H9 (cell line): Measurements from ENCODE around the gene HOATZ. TPM values are rescaled to one million over a fixed set of nuclear protein-coding genes. Genes with fewer than 3 reads are reported as not detected.

Experiments used
- DNase-seq: peaks from one replicate; pipeline ENCODE4 v3.0.0-alpha.2; 2017
- H2AFZ ChIP-seq: one replicate; pipeline ENCODE4 v1.6.1; 2013; ENCODE audit warnings: mild to moderate bottlenecking, low read length, control low read depth, moderate library complexity
- H2AK5ac ChIP-seq: 2 replicates; pipeline ENCODE4 v1.6.1; 2013; ENCODE audit warnings: low read length, control low read depth, mixed read lengths; ENCODE audit not compliant: insufficient read length
- H2BK120ac ChIP-seq: one replicate; pipeline ENCODE4 v1.6.1; 2013; ENCODE audit warnings: low read depth, mild to moderate bottlenecking, low read length, control low read depth, inconsistent platforms; ENCODE audit not compliant: poor library complexity, severe bottlenecking
- H2BK12ac ChIP-seq: 2 replicates; pipeline ENCODE4 v1.6.1; 2013; ENCODE audit warnings: low read length, control low read depth, mixed read lengths, low read depth; ENCODE audit not compliant: insufficient read length
- H2BK15ac ChIP-seq: 2 replicates; pipeline ENCODE4 v1.6.1; 2013; ENCODE audit warnings: low read depth, low read length, control low read depth
- H2BK20ac ChIP-seq: one replicate; pipeline ENCODE4 v1.6.1; 2013; ENCODE audit warnings: low read depth, mild to moderate bottlenecking, low read length, control low read depth, inconsistent platforms; ENCODE audit not compliant: poor library complexity, severe bottlenecking
- H2BK5ac ChIP-seq: 2 replicates; pipeline ENCODE4 v1.6.1; 2013; ENCODE audit warnings: low read length, control low read depth, mixed read lengths; ENCODE audit not compliant: insufficient read length
- H3K14ac ChIP-seq: 2 replicates; pipeline ENCODE4 v1.6.1; 2013; ENCODE audit warnings: low read length, control low read depth; ENCODE audit not compliant: insufficient read depth
- H3K18ac ChIP-seq: 2 replicates; pipeline ENCODE4 v1.6.1; 2013; ENCODE audit warnings: low read depth, mild to moderate bottlenecking, mixed read lengths, low read length, control low read depth; ENCODE audit not compliant: insufficient read length
- H3K23ac ChIP-seq: 2 replicates; pipeline ENCODE4 v1.6.1; 2013; ENCODE audit warnings: low read length, control low read depth, mixed read lengths, low read depth; ENCODE audit not compliant: insufficient read length
- H3K23me2 ChIP-seq: 2 replicates; pipeline ENCODE4 v1.6.1; 2013; ENCODE audit warnings: low read depth, mild to moderate bottlenecking, mixed read lengths, low read length, control low read depth; ENCODE audit not compliant: insufficient read length, poor library complexity, severe bottlenecking
- H3K27ac ChIP-seq: 2 replicates; pipeline ENCODE4 v1.5.1; 2013; ENCODE audit warnings: low read length, control low read depth, mixed read lengths, low read depth; ENCODE audit not compliant: insufficient read length
- H3K27me3 ChIP-seq: 2 replicates; pipeline ENCODE4 v1.6.1; 2013; ENCODE audit warnings: low read length, control low read depth, inconsistent platforms; ENCODE audit not compliant: insufficient read depth
- H3K4ac ChIP-seq: 2 replicates; pipeline ENCODE4 v1.6.1; 2013; ENCODE audit warnings: low read depth, mild to moderate bottlenecking, control low read depth, inconsistent platforms, low read length, moderate library complexity
- H3K4me1 ChIP-seq: 2 replicates; pipeline ENCODE4 v1.6.1; 2013; ENCODE audit warnings: low read length, control low read depth, inconsistent platforms; ENCODE audit not compliant: insufficient read depth
- H3K4me2 ChIP-seq: 2 replicates; pipeline ENCODE4 v1.6.1; 2013; ENCODE audit warnings: low read length, control low read depth, mixed read lengths; ENCODE audit not compliant: insufficient read length, insufficient read depth
- H3K56ac ChIP-seq: 2 replicates; pipeline ENCODE4 v1.6.1; 2013; ENCODE audit warnings: low read depth, mild to moderate bottlenecking, mixed read lengths, low read length, control low read depth; ENCODE audit not compliant: insufficient read length
- H3K79me1 ChIP-seq: 2 replicates; pipeline ENCODE4 v1.6.1; 2013; ENCODE audit warnings: low read depth, mild to moderate bottlenecking, moderate library complexity, low read length, control low read depth, inconsistent platforms; ENCODE audit not compliant: insufficient read depth, poor library complexity, severe bottlenecking
- H3K79me2 ChIP-seq: 2 replicates; pipeline ENCODE4 v1.6.1; 2013; ENCODE audit warnings: low read length, control low read depth, inconsistent platforms; ENCODE audit not compliant: insufficient read depth
- H3K9ac ChIP-seq: 2 replicates; pipeline ENCODE4 v1.6.1; 2013; ENCODE audit warnings: low read length, control low read depth, mixed read lengths; ENCODE audit not compliant: insufficient read length; ENCODE audit errors: extremely low read depth
- H3K9me3 ChIP-seq: one replicate; pipeline ENCODE4 v1.6.1; 2013; ENCODE audit warnings: low read depth, low read length, inconsistent platforms; ENCODE audit not compliant: control insufficient read depth
- H3T11ph ChIP-seq: one replicate; pipeline ENCODE4 v1.6.1; 2013; ENCODE audit warnings: mild to moderate bottlenecking, low read length, control low read depth, inconsistent platforms
- H4K20me1 ChIP-seq: one replicate; pipeline ENCODE4 v1.6.1; 2013; ENCODE audit not compliant: control insufficient read depth, insufficient read length, insufficient read depth
- H4K5ac ChIP-seq: 2 replicates; pipeline ENCODE4 v1.6.1; 2013; ENCODE audit warnings: low read depth, mild to moderate bottlenecking, mixed read lengths, low read length, control low read depth; ENCODE audit not compliant: insufficient read length
- H4K8ac ChIP-seq: replicated peaks from 2 replicates; pipeline ENCODE4 v1.6.1; 2013; ENCODE audit warnings: low read length, control low read depth, mixed read lengths, low read depth; ENCODE audit not compliant: insufficient read length
- H4K91ac ChIP-seq: 2 replicates; pipeline ENCODE4 v1.6.1; 2013; ENCODE audit warnings: low read depth, mild to moderate bottlenecking, moderate library complexity, mixed read lengths, low read length, control low read depth; ENCODE audit not compliant: insufficient read length
- H3K27ac Mint-ChIP-seq, 3 experiments: 2 replicates in 2 of 3; 3 replicates in 1 of 3; pipeline ENCODE4 v1.8.0; 2020 to 2021; ENCODE audit warnings: mixed read lengths in 3 of 3, mild to moderate bottlenecking in 1 of 3, moderate library complexity in 1 of 3
- H3K27me3 Mint-ChIP-seq: 2 replicates; pipeline ENCODE4 v1.8.0; 2021; ENCODE audit warnings: low read depth, mild to moderate bottlenecking, moderate library complexity, mixed read lengths
- H3K36me3 Mint-ChIP-seq, 3 experiments: 2 replicates in 2 of 3; 3 replicates in 1 of 3; pipeline ENCODE4 v1.8.0; 2020 to 2021; ENCODE audit warnings: low read depth in 3 of 3, mixed read lengths in 3 of 3; ENCODE audit not compliant: insufficient read depth in 1 of 3
- H3K4me1 Mint-ChIP-seq, 2 experiments: 2 replicates each; pipeline ENCODE4 v1.8.0; 2020; ENCODE audit warnings: mixed read lengths in 2 of 2
- H3K4me3 Mint-ChIP-seq, 2 experiments: 2 replicates in 1 of 2; 3 replicates in 1 of 2; pipeline ENCODE4 v1.8.0; 2020 to 2021; ENCODE audit warnings: mild to moderate bottlenecking in 2 of 2, mixed read lengths in 2 of 2, moderate library complexity in 1 of 2
- H3K9me3 Mint-ChIP-seq, 2 experiments: 2 replicates in 1 of 2; 3 replicates in 1 of 2; pipeline ENCODE4 v1.8.0; 2020; ENCODE audit warnings: mild to moderate bottlenecking in 2 of 2, mixed read lengths in 2 of 2, moderate library complexity in 1 of 2
- WGBS: extraction: QIAGEN DNeasy Blood & Tissue Kit; methylation state at CpG from one replicate; pipeline ENCODE4 v1.1.7; 2013; ENCODE audit warnings: missing lambda C conversion rate, low lambda C conversion rate, mixed read lengths; ENCODE audit not compliant: insufficient read length; ENCODE audit errors: extremely low coverage; 5-methylcytosine and 5-hydroxymethylcytosine counted together
- total RNA-seq: library from RNA; stranded (reverse); gene quantifications from 2 replicates; pipeline ENCODE4 v1.2.1, GENCODE V29; 2021
- TF ChIP-seq, protein P1 (sequence below): fragments of 200-600 bp; sonication (generic); conservative IDR thresholded peaks from 3 replicates; pipeline ENCODE4 v1.8.0; 2021; ENCODE audit warnings: antibody characterized with exemption, mild to moderate bottlenecking

The HOATZ gene
- total RNA-seq, 1 experiment from 2014 or later: not detected

- H2AFZ ChIP-seq: no peak overlapping the region
- no peak overlapping the region for H2AK5ac ChIP-seq
- no peaks in the 10 kb centered on the region for H3K23me2 ChIP-seq
- H3K18ac ChIP-seq: no peak overlapping the region
- no peak overlapping the region for H2BK15ac ChIP-seq
- no peak overlapping the region for H3K4me3 Mint-ChIP-seq
- no peaks in the 10 kb centered on the region for H3K27me3 ChIP-seq
- H3K56ac ChIP-seq: no peak overlapping the region
- H3K4me1 Mint-ChIP-seq: peaks cover 18 to 20% of the 10 kb centered on the region in 2 experiments
- H2BK12ac ChIP-seq: no peak overlapping the region
- peaks cover 0 to under 1% (median 0%) of the 10 kb centered on the region in 3 experiments; a peak in 1 of 7 replicates for H3K36me3 Mint-ChIP-seq
- H3T11ph ChIP-seq: no peak overlapping the region
- no peaks in the 10 kb centered on the region for H3K79me1 ChIP-seq
- no peak for DNase-seq
- H3K27ac Mint-ChIP-seq: no peak overlapping the region
- TF ChIP-seq, protein P1, sequence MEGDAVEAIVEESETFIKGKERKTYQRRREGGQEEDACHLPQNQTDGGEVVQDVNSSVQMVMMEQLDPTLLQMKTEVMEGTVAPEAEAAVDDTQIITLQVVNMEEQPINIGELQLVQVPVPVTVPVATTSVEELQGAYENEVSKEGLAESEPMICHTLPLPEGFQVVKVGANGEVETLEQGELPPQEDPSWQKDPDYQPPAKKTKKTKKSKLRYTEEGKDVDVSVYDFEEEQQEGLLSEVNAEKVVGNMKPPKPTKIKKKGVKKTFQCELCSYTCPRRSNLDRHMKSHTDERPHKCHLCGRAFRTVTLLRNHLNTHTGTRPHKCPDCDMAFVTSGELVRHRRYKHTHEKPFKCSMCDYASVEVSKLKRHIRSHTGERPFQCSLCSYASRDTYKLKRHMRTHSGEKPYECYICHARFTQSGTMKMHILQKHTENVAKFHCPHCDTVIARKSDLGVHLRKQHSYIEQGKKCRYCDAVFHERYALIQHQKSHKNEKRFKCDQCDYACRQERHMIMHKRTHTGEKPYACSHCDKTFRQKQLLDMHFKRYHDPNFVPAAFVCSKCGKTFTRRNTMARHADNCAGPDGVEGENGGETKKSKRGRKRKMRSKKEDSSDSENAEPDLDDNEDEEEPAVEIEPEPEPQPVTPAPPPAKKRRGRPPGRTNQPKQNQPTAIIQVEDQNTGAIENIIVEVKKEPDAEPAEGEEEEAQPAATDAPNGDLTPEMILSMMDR: no peak
- H3K14ac ChIP-seq: no peak overlapping the region
- H2BK5ac ChIP-seq: no peak overlapping the region
- H2BK120ac ChIP-seq: no peak overlapping the region
- no peak overlapping the region for H3K23ac ChIP-seq
- no peak overlapping the region for H2BK20ac ChIP-seq
- H4K5ac ChIP-seq: no peak overlapping the region
- WGBS: no CpG with 5 or more reads among the region's 3 CpGs
- H4K20me1 ChIP-seq: no peaks in the 10 kb centered on the region
- peaks cover 8% of the 10 kb centered on the region for H3K27me3 Mint-ChIP-seq
- H3K9me3 ChIP-seq: no peaks in the 10 kb centered on the region
- H4K8ac ChIP-seq: no peak overlapping the region
- peaks cover 5% of the 10 kb centered on the region; the same call in 1 of the 2 replicates for H3K4me1 ChIP-seq
- no peak overlapping the region for H3K27ac ChIP-seq
- no peaks in the 10 kb centered on the region for H3K9me3 Mint-ChIP-seq
- no peaks in the 10 kb centered on the region for H3K79me2 ChIP-seq
- H3K4me2 ChIP-seq: no peak overlapping the region
- no peak overlapping the region for H3K9ac ChIP-seq
- no peak overlapping the region for H3K4ac ChIP-seq
- no peak overlapping the region for H4K91ac ChIP-seq
Observed at GRCh38 chr11:111549869-111550203, 35.3 kb downstream of the HOATZ start.
